Lung (tissue), 12 donors: ENCODE results near the gene ARL8B. TPM values are rescaled to one million over a fixed set of nuclear protein-coding genes. Genes with fewer than 3 reads are reported as not detected.

Experiments used
- ATAC-seq: fragments of 200-7000 bp; cut with Tn5 transposase; one replicate; pipeline ENCODE4 v1.9.1; 2020; ENCODE audit warnings: moderate number of reproducible peaks; ENCODE audit not compliant: insufficient read depth, low FRiP score
- DNase-seq, 3 donors: peaks; one replicate each; pipeline ENCODE4 v3.0.0-alpha.2; 2013 to 2017
- H3K27ac ChIP-seq, 2 donors: one replicate each; pipeline ENCODE4 v1.5.1; 2013; ENCODE audit warnings: mild to moderate bottlenecking in 2 of 2, moderate library complexity in 2 of 2, control low read depth in 1 of 2, inconsistent platforms in 1 of 2, low read depth in 1 of 2, low read length in 1 of 2
- H3K27me3 ChIP-seq, 3 donors: one replicate each; pipeline ENCODE4 v1.5.1; 2013; ENCODE audit warnings: low read length in 2 of 3; ENCODE audit not compliant: control insufficient read depth in 3 of 3, insufficient read depth in 3 of 3
- H3K36me3 ChIP-seq, 4 donors: one replicate each; pipeline ENCODE4 v1.5.1; 2013; ENCODE audit warnings: low read length in 4 of 4, mild to moderate bottlenecking in 1 of 4, moderate library complexity in 1 of 4; ENCODE audit not compliant: control insufficient read depth in 4 of 4, insufficient read depth in 4 of 4
- H3K4me1 ChIP-seq, 5 donors: one replicate each; pipeline ENCODE4 v1.5.1; 2013; ENCODE audit warnings: low read length in 5 of 5, mild to moderate bottlenecking in 2 of 5, moderate library complexity in 1 of 5; ENCODE audit not compliant: control insufficient read depth in 5 of 5, insufficient read depth in 5 of 5
- H3K4me3 ChIP-seq: one replicate; pipeline ENCODE4 v1.5.1; 2013; ENCODE audit warnings: mild to moderate bottlenecking, control low read depth, moderate library complexity
- H3K9ac ChIP-seq, 2 donors: one replicate each; pipeline ENCODE4 v1.5.1; 2013; ENCODE audit warnings: low read length in 2 of 2, control low read depth in 1 of 2; ENCODE audit not compliant: insufficient read depth in 1 of 2
- H3K9me3 ChIP-seq, 4 donors: one replicate each; pipeline ENCODE4 v1.5.1; 2013; ENCODE audit warnings: low read length in 3 of 4, mild to moderate bottlenecking in 1 of 4, moderate library complexity in 1 of 4; ENCODE audit not compliant: control insufficient read depth in 4 of 4, insufficient read depth in 3 of 4
- WGBS, 2 donors: extraction: QIAGEN DNeasy Blood & Tissue Kit; methylation state at CpG; one replicate each; pipeline ENCODE4 v1.1.7; 2013; 5-methylcytosine and 5-hydroxymethylcytosine counted together
- polyA plus RNA-seq, 2 donors: library from polyadenylated mRNA; stranded (reverse); fragments of 200-250 nt; gene quantifications; one replicate each; pipeline ENCODE4 v1.2.1, GENCODE V29; 2013
- total RNA-seq, 2 donors: library from RNA; depleted of rRNA in 1 of 2; stranded (reverse); fragments of >200 nt in 1 of 2; gene quantifications; one replicate each; pipeline ENCODE4 v1.2.1, GENCODE V29; 2014 to 2021
- TF ChIP-seq, protein P1 (sequence below): IDR thresholded peaks from 2 replicates; pipeline ENCODE4 v1.5.1; 2012; ENCODE audit warnings: mild to moderate bottlenecking; ENCODE audit errors: control extremely low read depth, extremely low read depth
- donor health status: control.
- donor health status: control.
- donor health status: Bipolar disorder and iron deficiency.
- donor health status: healthy.
- donor health status: DM: yes; HTN: yes; CAD: no.

ARL8B gene
- total and polyA plus RNA-seq, 4 donors, result 58.9 to 108 (median 74.8) TPM

DNA sequence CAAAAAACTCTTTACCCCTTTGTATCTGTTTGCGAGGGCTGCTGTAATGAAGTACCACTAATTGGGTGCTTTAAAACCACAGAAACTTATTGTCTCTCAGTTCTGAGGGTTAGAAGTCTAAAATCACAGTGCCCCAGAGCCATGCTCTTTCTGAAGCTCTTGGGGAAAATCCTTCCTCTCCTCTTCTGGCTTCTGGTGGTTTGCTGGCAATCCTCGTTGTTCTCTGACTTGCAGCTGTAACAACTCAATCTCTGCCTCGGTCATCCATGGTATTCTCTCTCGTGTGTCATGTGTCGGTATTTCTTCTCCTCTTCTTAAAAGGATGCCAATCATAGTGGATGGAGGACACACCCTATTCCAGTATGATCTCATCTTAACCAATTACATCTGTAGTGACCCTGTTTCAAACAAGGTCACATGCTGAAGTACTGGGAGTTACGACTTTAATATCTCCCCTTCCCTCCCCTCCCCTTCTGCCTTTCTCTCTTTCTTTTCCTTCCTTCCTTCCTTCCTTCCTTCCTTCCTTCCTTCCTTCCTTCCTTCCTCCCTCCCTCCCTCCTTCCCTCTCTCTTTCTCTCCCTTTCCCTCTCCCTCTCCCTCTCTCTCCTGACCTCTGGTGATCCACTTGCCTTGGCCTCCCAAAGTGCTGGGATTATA lies 6.5 kb upstream of the ARL8B start:
- ATAC-seq (no peak), DNase-seq (peak; percentile 17 to 65 (median 45))
- Histone ChIP-seq H3K4me1 (no peaks in the 10 kb centered on the region), H3K36me3 (no peaks in the 10 kb centered on the region), H3K9ac (no peak overlapping the region), H3K27me3 (no peaks in the 10 kb centered on the region), H3K9me3 (no peaks in the 10 kb centered on the region), H3K4me3 (no peak overlapping the region), H3K27ac (no peak overlapping the region)
- TF ChIP-seq, protein P1, sequence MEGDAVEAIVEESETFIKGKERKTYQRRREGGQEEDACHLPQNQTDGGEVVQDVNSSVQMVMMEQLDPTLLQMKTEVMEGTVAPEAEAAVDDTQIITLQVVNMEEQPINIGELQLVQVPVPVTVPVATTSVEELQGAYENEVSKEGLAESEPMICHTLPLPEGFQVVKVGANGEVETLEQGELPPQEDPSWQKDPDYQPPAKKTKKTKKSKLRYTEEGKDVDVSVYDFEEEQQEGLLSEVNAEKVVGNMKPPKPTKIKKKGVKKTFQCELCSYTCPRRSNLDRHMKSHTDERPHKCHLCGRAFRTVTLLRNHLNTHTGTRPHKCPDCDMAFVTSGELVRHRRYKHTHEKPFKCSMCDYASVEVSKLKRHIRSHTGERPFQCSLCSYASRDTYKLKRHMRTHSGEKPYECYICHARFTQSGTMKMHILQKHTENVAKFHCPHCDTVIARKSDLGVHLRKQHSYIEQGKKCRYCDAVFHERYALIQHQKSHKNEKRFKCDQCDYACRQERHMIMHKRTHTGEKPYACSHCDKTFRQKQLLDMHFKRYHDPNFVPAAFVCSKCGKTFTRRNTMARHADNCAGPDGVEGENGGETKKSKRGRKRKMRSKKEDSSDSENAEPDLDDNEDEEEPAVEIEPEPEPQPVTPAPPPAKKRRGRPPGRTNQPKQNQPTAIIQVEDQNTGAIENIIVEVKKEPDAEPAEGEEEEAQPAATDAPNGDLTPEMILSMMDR, result no peak
- WGBS, 2 donors, result 60 to 80% methylated on average over 6 of the region's 6 CpGs

DNA sequence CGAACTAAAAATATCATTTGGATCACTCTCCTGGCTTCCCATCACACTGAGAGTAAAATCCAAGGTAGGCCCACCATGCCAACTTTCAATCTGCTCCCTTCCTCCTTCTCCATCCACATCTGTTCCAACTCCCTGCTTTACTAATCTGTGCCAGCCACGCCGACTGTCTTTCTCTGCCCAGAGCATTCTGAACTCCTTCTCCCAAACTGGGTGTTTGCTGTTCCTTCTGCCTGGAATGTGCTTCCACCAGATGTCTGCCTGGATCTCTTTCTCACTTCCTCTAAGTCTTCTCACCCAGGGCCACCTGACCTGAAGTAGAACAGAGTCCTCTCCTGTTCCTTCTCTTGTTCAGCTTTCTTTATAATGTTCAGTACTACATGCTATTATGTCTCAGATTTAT lies 5.6 kb upstream of the ARL8B start:
- DNase-seq (no peak), ATAC-seq (no peak)
- 80 to 90% methylated on average over 3 of the region's 3 CpGs for WGBS, 2 donors
- Histone ChIP-seq H3K27ac (no peak overlapping the region), H3K4me1 (no peaks in the 10 kb centered on the region), H3K4me3 (no peak overlapping the region), H3K27me3 (no peaks in the 10 kb centered on the region), H3K9me3 (no peaks in the 10 kb centered on the region), H3K9ac (peak overlapping the region in 1 of 2 donors; percentile 13), H3K36me3 (no peaks in the 10 kb centered on the region)
- TF ChIP-seq, protein P1, result no peak

DNA sequence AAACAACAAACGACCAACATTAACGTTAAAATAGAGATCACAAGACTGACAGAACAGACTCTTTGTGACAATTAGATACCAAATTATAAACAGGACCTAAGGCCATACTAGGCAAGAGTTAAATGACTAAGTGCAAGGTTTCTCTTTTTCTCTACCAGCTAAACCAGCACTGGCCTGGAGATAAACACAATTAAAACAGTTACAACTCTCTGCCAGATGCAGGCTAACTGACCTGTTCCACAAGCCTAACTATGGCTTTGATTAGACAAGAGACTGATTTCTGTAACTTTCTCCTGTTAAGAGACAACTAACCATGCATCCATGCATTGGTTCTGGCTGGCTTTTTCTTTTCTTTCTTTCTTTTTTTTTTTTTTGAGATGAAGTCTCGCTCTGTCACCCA lies 1.6 kb upstream of the ARL8B start:
- TF ChIP-seq, protein P1, result no peak
- Histone ChIP-seq H3K4me1 (peaks cover 4 to 15% (median 8%) of the 10 kb centered on the region in 5 donors), H3K27ac (no peak overlapping the region), H3K4me3 (no peak overlapping the region), H3K27me3 (no peaks in the 10 kb centered on the region), H3K36me3 (peaks cover 0 to 6% (median 0%) of the 10 kb centered on the region in 4 donors), H3K9ac (no peak overlapping the region), H3K9me3 (no peaks in the 10 kb centered on the region)
- no peak for ATAC-seq
- 73 to 85% methylated on average over 3 of the region's 3 CpGs for WGBS, 2 donors
- DNase-seq, result no peak
